Ecto neural progenitor cell (in vitro differentiated cells): Measurements from ENCODE around the gene ARF6.
"Not testable (repeated sequence)": the region's sequence is repeated elsewhere in the genome, so short reads cannot be mapped to it uniquely, and the experiment has no call there.

Experiments
- DNase-seq: peaks from one replicate; pipeline ENCODE4 v3.0.0-alpha.2; 2018; ENCODE audit warnings: low spot score

ARF6 gene

GRCh38 chr14:49892636-49893308 is at the start of gene ARF6:
ARF6 (plus strand) TSS chr14:49893082; CDS start chr14:49893737, 655 bp downstream.
- DNase-seq = peak; percentile 99

- no peak for DNase-seq
Observed at GRCh38 chr14:49849213-49849847, 43.6 kb upstream of the ARF6 start.

- no peak for DNase-seq
Observed at GRCh38 chr14:49851813-49852212, 41.1 kb upstream of the ARF6 start.

- peak; percentile 92 for DNase-seq
Observed at GRCh38 chr14:49852301-49853157, 40.4 kb upstream of the ARF6 start, which contains the start of gene NEMF. NEMF (minus strand) TSS chr14:49852788; CDS start chr14:49852753, 35 bp downstream.

GRCh38 chr14:49853158-49853477 is 39.8 kb upstream of the ARF6 start:
- no peak for DNase-seq

- DNase-seq = peak; percentile 84
Observed at GRCh38 chr14:49853572-49854375, 39.1 kb upstream of the ARF6 start.

- peak; percentile 15 for DNase-seq
Observed at GRCh38 chr14:49857427-49858003, 35.4 kb upstream of the ARF6 start.

GRCh38 chr14:49858383-49858782 is 34.5 kb upstream of the ARF6 start:
- DNase-seq = peak; percentile 6

- no peak for DNase-seq
Observed at GRCh38 chr14:49860988-49861698, 31.7 kb upstream of the ARF6 start.

- peak; percentile 78 for DNase-seq
Observed at GRCh38 chr14:49861699-49862088, 31.2 kb upstream of the ARF6 start.

GRCh38 chr14:49862089-49862673 is 30.7 kb upstream of the ARF6 start:
- peak; percentile 92 for DNase-seq

GRCh38 chr14:49863487-49864281 is 29.2 kb upstream of the ARF6 start:
- DNase-seq = peak; percentile 18

GRCh38 chr14:49865431-49865859 is 27.4 kb upstream of the ARF6 start:
- peak; percentile 75 for DNase-seq

- DNase-seq = peak; percentile 97
Observed at GRCh38 chr14:49867831-49868719, 24.8 kb upstream of the ARF6 start.

GRCh38 chr14:49868720-49869114 is 24.2 kb upstream of the ARF6 start:
- no peak for DNase-seq

- DNase-seq = peak; percentile 13
Observed at GRCh38 chr14:49870908-49871307, 22.0 kb upstream of the ARF6 start.

- DNase-seq = not testable (repeated sequence)
Observed at GRCh38 chr14:49873548-49873947, 19.3 kb upstream of the ARF6 start.

- peak; percentile 9 for DNase-seq
Observed at GRCh38 chr14:49875640-49876198, 17.2 kb upstream of the ARF6 start.
